Cardiac septum (tissue), 1 donor: ENCODE results near the gene ANKRD12. TPM values are rescaled to one million over a fixed set of nuclear protein-coding genes. Genes with fewer than 3 reads are reported as not detected.
"Not testable (repeated sequence)": the region's sequence is repeated elsewhere in the genome, so short reads cannot be mapped to it uniquely, and the experiment has no call there.

Source experiments
- DNase-seq: peaks from one replicate; pipeline ENCODE4 v3.0.0-alpha.2; 2020; ENCODE audit warnings: low spot score
- intact Hi-C: fragments of 100-400 bp; cut with DNase I; formaldehyde crosslinking; loops from one replicate; pipeline ENCODE4 v1.14.0; 2022
- total RNA-seq: library from RNA; stranded (reverse); fragmentation: NEBNext Ultra II Directional; extraction: Animal tissue kit (Norgen Biotek cat#: 25700); gene quantifications from one replicate; pipeline ENCODE4 v1.2.1, GENCODE V29; 2021
- donor health status: DM: no; HTN: no; CAD: no.

Gene ANKRD12
- total RNA-seq, 1 donor from 2014 or later = 66.6 TPM

GRCh38 chr18:9260388-9261380 lies 124.1 kb downstream of the ANKRD12 start:
- no peak for DNase-seq
- intact Hi-C loops = no loop called here

- no peak for DNase-seq
- intact Hi-C loops = no loop called here
Observed at GRCh38 chr18:9263264-9263663, 126.7 kb downstream of the ANKRD12 start.

GRCh38 chr18:9264797-9265196 lies 128.2 kb downstream of the ANKRD12 start:
- DNase-seq, intact Hi-C loops: not testable (repeated sequence)

GRCh38 chr18:9273221-9273620 lies 136.6 kb downstream of the ANKRD12 start:
- intact Hi-C loops = no loop called here
- no peak for DNase-seq

- intact Hi-C loops = no loop called here
- no peak for DNase-seq
Observed at GRCh38 chr18:9275890-9276289, 139.3 kb downstream of the ANKRD12 start.

- no peak for DNase-seq
- intact Hi-C loops = no loop called here
Observed at GRCh38 chr18:9278028-9278427, 141.4 kb downstream of the ANKRD12 start.

DNA sequence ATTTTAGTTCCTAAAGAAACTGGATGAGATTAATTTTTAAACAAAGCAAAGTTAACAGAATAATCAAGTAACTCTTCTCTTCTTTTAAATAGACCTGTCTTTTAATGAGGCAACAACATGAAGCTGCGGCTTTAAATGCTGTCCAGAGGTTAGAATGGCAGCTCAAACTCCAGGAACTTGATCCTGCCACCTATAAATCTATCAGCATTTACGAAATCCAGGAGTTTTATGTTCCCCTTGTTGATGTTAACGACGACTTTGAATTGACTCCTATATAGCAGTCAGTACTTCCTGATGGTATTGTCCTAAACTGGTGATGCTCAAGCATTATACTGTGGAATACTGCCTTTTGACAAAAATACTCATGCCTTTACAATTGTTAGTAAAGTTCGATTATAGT lies 144.3 kb downstream of the ANKRD12 start:
- DNase-seq = no peak
- intact Hi-C loops = no loop called here

GRCh38 chr18:9281780-9282179 lies 145.2 kb downstream of the ANKRD12 start:
- intact Hi-C loops = no loop called here
- DNase-seq = no peak

DNA sequence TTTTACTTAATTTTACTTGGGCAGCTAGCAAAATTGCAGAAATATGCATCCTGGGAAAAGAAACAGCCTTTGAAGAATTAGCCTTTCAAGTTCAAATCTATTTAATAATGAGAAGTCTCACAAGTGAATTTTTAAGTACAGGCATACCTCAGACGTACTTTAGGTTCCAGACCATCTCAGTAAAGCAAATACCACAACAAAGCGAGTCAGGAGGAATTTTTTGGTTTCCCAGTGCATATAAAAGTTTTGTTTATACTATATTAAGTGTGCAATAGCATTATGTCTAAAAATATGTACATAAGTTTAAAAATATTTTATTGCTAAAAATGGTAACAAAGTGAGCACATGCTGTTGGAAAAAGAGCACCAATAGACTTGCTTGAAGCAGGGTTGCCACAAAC lies 147.2 kb downstream of the ANKRD12 start:
- intact Hi-C loops = no loop called here

DNA sequence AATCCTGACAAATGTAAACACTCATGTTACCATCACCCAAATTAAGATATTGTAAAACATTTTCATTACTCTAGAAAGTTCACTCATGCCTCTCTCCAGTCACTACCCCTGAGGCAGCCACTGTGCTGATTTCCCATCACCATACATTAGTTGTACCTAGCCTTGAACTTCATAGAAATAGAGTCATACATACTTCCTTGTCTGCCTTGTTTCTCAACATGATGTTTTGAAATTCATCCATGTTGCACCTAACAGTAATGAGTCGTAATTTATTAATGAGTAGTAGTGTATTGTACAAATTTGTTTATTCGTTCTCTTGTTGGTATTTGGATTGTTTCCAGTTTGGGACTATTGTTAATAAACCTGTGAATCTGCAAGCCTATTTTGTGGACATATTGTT lies 149.0 kb downstream of the ANKRD12 start:
- no peak for DNase-seq
- intact Hi-C loops = no loop called here

More for the DNA sequence above, 147.2 kb downstream of the ANKRD12 start:
- no peak for DNase-seq

DNA sequence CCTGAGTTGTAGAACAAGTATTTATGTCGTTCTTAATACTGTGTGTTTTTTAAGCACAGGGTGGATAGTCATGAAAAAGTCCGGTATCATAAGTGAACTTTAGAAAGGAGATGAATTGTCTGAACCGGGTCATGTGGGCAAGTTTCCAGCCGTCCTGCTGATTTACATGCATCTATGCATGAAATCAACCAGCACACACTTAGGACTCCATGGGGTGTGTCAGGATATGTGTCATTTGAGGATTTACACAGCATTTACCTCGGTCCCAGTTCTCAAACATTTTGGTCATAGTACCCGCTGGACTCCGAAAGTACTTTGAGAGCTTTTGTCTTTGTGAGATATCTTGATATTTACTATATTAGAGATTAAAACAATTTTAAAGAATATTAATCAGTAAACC lies 150.5 kb downstream of the ANKRD12 start:
- intact Hi-C loops = no loop called here
- no peak for DNase-seq

- DNase-seq = no peak
- intact Hi-C loops = no loop called here
Observed at GRCh38 chr18:9289698-9290097, 153.1 kb downstream of the ANKRD12 start.

DNA sequence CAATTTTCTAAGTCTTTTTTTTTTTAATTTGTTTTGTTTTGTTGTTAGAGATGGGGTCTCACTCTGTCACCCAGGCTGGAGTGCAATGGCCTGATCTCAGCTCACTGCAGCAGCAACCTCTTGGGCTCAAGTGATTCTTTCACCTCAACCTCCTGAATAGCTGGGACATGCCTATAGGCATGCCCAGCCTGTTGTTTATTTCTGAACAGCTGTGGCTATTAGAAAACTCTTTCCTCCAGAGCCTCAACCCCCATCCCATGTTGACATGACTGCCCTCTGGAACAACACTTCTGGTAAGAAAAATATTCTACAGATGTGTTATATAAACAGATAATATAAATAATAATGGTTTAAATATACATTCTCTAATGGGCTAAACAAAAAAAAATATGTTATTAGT lies 153.6 kb downstream of the ANKRD12 start:
- intact Hi-C loops = no loop called here
- no peak for DNase-seq

DNA sequence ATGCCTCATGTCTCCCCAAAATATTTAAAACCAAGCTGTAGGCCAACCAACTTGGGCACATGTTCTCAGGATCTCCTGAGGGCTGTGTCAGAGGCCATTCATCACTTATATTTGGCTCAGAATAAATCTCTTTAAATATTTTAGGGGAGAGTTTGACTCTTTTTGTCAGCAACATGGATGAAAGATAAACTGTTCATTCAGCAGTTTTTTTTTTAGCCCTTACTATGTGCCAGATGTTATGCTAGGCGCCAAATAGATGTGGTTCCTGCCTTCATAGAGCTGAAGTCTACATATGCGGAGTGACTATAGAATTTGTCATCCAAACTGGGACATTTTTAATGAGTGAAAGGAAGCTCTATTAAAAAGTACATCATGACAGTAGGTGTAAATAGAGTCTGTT lies 155.5 kb downstream of the ANKRD12 start:
- DNase-seq = no peak
- intact Hi-C loops = no loop called here

DNA sequence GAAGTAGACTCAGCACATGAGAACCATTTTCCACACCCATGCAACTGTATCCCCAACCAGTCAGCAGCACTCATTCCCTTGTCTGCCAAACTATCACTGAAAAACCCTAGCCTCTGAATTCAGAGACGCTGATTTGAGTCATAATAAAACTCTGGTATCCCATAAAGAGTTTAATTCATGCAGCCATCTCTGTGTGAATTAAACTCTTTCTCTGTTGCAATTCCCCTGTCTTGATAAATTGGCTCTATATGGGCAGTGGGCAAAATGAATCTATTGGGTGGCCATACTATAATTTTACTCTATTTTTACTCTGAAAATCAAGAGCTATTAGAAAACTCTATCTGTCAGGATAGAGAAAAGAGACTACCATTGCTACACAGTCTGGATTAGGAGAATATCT lies 157.4 kb downstream of the ANKRD12 start:
- intact Hi-C loops = no loop called here
- no peak for DNase-seq

DNA sequence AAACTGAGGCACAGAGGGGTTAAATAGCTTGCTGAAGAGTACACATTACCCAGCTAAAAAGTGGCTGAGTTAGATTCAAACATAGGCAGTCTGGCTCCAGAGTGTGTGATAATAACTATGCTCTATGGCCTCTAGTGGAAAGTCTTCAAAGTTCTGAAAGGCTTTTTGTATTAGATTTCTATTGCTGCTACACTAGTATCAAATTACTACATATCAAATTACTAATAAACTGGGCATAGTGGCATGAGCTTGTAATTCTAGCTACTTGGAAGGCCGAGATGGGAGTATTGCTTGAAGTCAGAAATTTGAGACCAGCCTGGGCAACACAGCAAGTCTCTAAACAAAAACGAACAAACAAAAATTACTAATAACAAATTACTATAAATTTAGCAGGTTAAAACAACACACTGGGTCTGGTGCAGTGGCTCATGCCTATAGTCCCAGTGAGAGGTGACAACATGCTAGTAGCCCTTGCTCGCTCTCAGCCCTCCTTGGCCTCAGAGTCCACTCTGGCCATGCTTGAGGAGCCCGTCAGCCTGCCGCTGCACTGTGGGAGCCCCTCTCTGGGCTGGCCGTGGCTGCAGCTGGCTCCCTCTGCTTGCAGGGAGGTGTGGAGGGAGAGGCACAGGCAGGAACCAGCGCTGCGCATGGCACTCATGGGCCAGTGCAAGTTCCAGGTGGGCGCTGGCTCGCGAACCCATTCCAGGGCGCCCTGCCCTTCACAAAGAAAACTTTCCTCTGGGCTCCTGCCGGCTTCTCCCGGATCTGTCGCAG lies 159.8 kb downstream of the ANKRD12 start:
- intact Hi-C loops = no loop called here
- no peak for DNase-seq

DNA sequence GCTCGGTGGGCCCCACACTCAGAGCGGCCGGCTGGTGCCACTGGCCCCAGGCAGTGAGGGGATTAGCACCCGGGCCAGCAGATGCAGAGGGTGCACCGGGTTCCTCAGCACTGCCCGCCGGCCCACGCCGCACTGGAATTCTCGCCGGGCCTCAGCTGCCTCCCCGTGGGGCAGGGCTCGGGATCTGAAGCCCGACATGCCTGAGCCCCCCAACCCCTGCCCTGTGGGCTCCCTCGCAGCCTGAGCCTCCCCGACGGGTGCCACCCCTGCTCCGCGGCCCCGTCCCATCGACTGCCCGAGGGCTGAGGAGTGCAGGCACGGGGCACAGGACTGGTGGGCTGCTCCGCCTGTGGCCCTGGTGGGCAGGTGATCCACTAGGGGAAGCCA lies 160.4 kb downstream of the ANKRD12 start:
- intact Hi-C loops = no loop called here
- DNase-seq = no peak

DNA sequence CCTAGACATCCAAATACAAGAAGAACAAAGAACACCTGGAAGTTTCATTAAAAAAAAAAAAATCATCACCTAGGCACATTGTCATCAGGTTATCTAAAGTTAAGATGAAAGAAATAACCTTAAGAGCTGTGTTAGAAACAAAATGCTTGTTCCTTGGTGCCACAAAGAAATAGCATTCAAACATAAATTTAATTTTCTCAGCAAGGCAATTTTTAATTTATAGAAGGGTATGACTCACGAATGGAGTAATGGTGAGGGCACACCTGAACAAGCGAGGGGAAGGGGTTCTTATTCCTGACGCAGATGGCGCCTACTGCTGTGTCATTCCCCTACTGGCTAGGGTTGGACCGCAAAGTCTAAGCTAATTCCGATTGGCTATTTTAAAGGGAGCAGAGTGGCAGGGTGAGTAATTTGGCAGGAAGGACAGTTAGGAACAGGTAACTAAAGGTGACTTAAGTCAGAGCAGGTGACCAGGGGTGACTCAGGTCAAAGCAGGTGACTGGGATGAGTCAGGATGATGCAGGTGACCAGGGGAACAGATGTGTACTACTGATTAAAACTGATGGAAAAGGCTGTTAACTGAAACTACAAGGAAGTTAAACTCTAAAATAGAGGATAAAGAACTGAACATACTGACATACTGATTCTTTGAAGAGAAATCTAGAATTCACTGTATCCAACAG lies 167.9 kb downstream of the ANKRD12 start:
- no peak for DNase-seq
- intact Hi-C loops = no loop called here

DNA sequence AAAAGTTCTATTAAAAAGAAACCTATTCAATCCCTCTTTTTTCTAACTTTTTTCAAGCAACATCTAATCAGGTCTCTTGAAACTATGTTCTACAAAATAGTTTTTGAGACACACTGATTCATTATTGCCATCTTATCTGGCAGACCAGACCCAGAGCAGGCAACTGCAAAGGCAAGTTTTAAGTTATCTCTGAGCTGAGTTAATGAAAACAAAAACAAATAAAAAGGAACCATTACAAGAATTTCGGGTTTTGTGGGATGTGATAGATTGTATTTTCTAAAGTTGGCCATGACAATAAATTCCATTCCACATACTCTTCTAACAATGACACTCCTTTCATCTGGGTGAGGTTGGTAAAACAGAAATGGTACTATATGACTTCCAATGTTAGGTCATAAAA lies 182.8 kb downstream of the ANKRD12 start:
- intact Hi-C loops = no loop called here
- no peak for DNase-seq

- no peak for DNase-seq
- intact Hi-C loops = no loop called here
Observed at GRCh38 chr18:9321017-9321452, 184.5 kb downstream of the ANKRD12 start.
